Measurements from ENCODE around the gene PARP15. TPM values are rescaled to one million over a fixed set of nuclear protein-coding genes. Genes with fewer than 3 reads are reported as not detected.
"Not testable (repeated sequence)": the region's sequence is repeated elsewhere in the genome, so short reads cannot be mapped to it uniquely, and the experiment has no call there.

PARP15 gene
- total and polyA plus RNA-seq, 12 donors = 0.12 to 4.3 (median 1.3) TPM

DNA sequence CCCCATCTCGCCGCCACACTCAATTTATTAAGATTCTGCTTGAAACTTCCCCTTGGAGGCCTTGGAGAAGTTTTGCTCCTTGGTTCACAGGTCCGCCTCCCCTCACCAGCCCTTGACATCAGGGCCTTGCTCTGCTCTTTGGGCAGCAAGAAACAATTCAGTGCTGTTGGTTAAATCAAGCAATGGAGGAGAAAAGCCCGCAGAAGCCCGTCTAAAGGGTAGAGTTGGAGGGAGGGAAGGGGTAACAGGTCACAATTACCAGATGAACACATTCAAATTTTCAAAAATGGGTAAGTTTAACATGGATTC, 13.8 kb upstream of the PARP15 start:
- WGBS, 4 donors = 5 to 21% (median 17%) methylated on average over 5 of the region's 5 CpGs
- peak in 4 of 7 donors; percentile 21 to 37 (median 29) for DNase-seq

DNA sequence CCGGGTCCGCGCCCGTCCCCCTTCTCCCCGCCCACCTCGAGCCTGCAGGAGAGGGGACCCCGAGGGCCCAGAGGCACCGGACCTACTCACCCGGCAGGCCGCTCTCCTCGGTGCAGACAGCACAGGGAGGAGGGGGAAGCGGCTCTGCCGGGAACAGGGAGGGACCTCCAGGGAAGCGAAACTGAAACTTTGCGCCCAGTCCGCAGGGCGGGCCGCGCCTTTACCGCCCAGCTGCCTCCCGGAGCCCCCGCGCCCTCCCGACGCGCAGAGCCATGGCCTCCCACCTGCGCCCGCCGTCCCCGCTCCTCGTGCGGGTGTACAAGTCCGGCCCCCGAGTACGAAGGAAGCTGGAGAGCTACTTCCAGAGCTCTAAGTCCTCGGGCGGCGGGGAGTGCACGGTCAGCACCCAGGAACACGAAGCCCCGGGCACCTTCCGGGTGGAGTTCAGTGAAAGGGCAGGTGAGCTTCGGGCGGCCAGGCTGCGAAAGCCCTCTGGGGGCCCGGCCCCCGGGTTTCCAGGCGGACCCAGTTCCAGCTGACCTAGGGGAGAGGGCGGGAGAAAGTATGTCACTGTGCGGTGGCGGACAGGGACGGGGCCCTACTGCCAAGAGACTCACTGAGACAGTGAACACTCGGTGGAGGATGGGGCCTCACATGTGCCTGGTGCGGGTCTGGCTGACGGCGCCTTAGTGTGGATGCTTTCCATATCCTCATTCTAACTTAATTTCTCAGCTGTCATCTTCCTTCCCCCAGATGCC, 13.1 kb upstream of the PARP15 start, which contains the start of the genes DTX3L and PARP9:
TSS of gene DTX3L (plus strand) at position 184 of the 758 bp plus-strand sequence. CDS start at position 273, 89 bp downstream.
TSS of gene PARP9 (minus strand) at position 146 of the 758 bp plus-strand sequence. CDS start 4,680 bp downstream, outside the sequence.
- Histone ChIP-seq H3K9me3 (replicated peaks in 1 of 3) (no peaks in the 10 kb centered on the region), H3K36me3 (replicated peaks in 1 of 2) (peaks cover 0 to 44% of the 10 kb centered on the region in 2 donors), H3K4me3 (peak within 1 kb of the TSS; percentile 71 to 94 (median 84)), H3K4me1 (replicated peaks in 1 of 2) (peaks cover 6 to 34% of the 10 kb centered on the region in 2 donors), H3K27me3 (no peaks in the 10 kb centered on the region), H3K27ac (peak within 1 kb of the TSS; percentile 94 to 98 (median 96))
- DNase-seq = peak; percentile 84 to 90 (median 89)
- WGBS, 4 donors = 0 to 2% (median 1%) methylated on average over 11 to 56 of the region's 56 CpGs
- intact Hi-C loops (cut with DNase I) = no loop called here
- peak; percentile 26 to 63 for TF ChIP-seq POLR2A (IDR thresholded peaks at IDR 0.05)
- TF ChIP-seq, protein P1, sequence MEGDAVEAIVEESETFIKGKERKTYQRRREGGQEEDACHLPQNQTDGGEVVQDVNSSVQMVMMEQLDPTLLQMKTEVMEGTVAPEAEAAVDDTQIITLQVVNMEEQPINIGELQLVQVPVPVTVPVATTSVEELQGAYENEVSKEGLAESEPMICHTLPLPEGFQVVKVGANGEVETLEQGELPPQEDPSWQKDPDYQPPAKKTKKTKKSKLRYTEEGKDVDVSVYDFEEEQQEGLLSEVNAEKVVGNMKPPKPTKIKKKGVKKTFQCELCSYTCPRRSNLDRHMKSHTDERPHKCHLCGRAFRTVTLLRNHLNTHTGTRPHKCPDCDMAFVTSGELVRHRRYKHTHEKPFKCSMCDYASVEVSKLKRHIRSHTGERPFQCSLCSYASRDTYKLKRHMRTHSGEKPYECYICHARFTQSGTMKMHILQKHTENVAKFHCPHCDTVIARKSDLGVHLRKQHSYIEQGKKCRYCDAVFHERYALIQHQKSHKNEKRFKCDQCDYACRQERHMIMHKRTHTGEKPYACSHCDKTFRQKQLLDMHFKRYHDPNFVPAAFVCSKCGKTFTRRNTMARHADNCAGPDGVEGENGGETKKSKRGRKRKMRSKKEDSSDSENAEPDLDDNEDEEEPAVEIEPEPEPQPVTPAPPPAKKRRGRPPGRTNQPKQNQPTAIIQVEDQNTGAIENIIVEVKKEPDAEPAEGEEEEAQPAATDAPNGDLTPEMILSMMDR (IDR thresholded peaks at IDR 0.05) = no peak

More for the DNA sequence above, 13.8 kb upstream of the PARP15 start:
- Histone ChIP-seq H3K27me3 (no peaks in the 10 kb centered on the region), H3K9me3 (replicated peaks in 1 of 3) (no peaks in the 10 kb centered on the region), H3K4me1 (replicated peaks in 1 of 2) (peaks cover 6 to 36% of the 10 kb centered on the region in 2 donors), H3K27ac (peak overlapping the region; percentile 94 to 98 (median 96)), H3K4me3 (peak overlapping the region; percentile 71 to 94 (median 84)), H3K36me3 (replicated peaks in 1 of 2) (peaks cover 0 to 45% of the 10 kb centered on the region in 2 donors)
- intact Hi-C loops (cut with DNase I) = loop anchor here in 1 of 2 donors (2.0 kb wide), 1 partner anchor 115 kb away; no protein-coding TSS in a partner anchor
- TF ChIP-seq, protein P1 (IDR thresholded peaks at IDR 0.05) = no peak
- no peak for TF ChIP-seq POLR2A (IDR thresholded peaks at IDR 0.05)

DNA sequence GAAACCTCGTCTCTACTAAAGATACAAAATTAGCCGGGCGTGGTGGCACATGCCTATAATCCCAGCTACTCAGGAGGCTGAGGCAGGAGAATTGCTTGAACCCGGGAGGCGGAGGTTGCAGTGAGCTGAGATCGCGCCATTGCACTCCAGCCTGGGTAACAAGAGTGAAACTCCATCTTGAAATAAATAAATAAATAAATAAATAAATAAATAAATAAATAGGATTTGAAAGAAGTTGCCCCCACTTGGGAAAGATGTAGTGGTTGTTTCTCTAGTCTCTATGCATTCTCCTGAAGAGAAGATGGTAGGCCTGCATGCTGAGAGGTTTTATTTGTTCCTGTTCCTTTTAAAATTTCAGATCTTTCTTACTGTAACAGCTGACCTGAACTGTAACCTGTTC, 9.3 kb upstream of the PARP15 start:
- 95 to 99% (median 97%) methylated on average over 7 of the region's 7 CpGs for WGBS, 4 donors
- not testable (repeated sequence) for H3K9me3 ChIP-seq (replicated peaks in 1 of 3); DNase-seq; H3K27ac ChIP-seq; H3K27me3 ChIP-seq; H3K4me3 ChIP-seq
- H3K4me1 ChIP-seq (replicated peaks in 1 of 2) = peaks cover 9 to 38% of the 10 kb centered on the region in 2 donors
- intact Hi-C loops (cut with DNase I) = loop anchor here in 1 of 2 donors (5.0 kb wide), 1 partner anchor 114 kb away; the partner anchor contains the start of gene PARP14
- peaks cover 0 to 66% of the 10 kb centered on the region in 2 donors for H3K36me3 ChIP-seq (replicated peaks in 1 of 2)

DNA sequence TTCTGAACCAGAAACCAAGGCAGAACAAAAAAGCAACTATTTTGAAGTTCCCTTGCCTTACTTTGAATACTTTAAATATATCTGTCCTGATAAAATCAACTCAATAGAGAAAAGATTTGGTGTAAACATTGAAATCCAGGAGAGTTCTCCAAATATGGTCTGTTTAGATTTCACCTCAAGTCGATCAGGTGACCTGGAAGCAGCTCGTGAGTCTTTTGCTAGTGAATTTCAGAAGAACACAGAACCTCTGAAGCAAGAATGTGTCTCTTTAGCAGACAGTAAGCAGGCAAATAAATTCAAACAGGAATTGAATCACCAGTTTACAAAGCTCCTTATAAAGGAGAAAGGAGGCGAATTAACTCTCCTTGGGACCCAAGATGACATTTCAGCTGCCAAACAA, 8.7 kb upstream of the PARP15 start:
- Histone ChIP-seq H3K27ac (no peak overlapping the region), H3K9me3 (replicated peaks in 1 of 3) (no peaks in the 10 kb centered on the region), H3K36me3 (replicated peaks in 1 of 2) (peaks cover 0 to 66% of the 10 kb centered on the region in 2 donors), H3K4me1 (replicated peaks in 1 of 2) (peaks cover 9 to 38% of the 10 kb centered on the region in 2 donors), H3K27me3 (no peaks in the 10 kb centered on the region), H3K4me3 (no peak overlapping the region)
- no peak for DNase-seq
- 86 to 92% (median 92%) methylated on average over 3 of the region's 3 CpGs for WGBS, 4 donors
- TF ChIP-seq, protein P1 (IDR thresholded peaks at IDR 0.05) = no peak
- no peak for TF ChIP-seq POLR2A (IDR thresholded peaks at IDR 0.05)
- intact Hi-C loops (cut with DNase I) = loop anchor here in 1 of 2 donors (5.0 kb wide), 1 partner anchor 114 kb away; the partner anchor contains the start of gene PARP14

Data from adrenal gland (tissue), 12 donors.